Naive B cell (primary cell): ENCODE results near the gene MCTP1. TPM values are rescaled to one million over a fixed set of nuclear protein-coding genes. Genes with fewer than 3 reads are reported as not detected.

Experiments used
- ATAC-seq, 2 donors: fragments of 150-1000 bp; cut with Tn5 transposase; 2 replicates each; pipeline ENCODE4 v1.10.0; 2021; ENCODE audit warnings: low read depth in 2 of 2, mild to moderate bottlenecking in 2 of 2, moderate library complexity in 2 of 2
- DNase-seq: peaks from one replicate; pipeline ENCODE4 v3.0.0; 2022
- H3K27ac Mint-ChIP-seq, 6 donors: one replicate each; pipeline ENCODE4 v1.8.0; 2020 to 2022; ENCODE audit warnings: mild to moderate bottlenecking in 6 of 6, mixed read lengths in 6 of 6, moderate library complexity in 5 of 6, inconsistent platforms in 2 of 6
- H3K27me3 Mint-ChIP-seq, 3 donors: one replicate each; pipeline ENCODE4 v1.8.0; 2021 to 2022; ENCODE audit warnings: mixed read lengths in 3 of 3, mild to moderate bottlenecking in 1 of 3
- H3K36me3 Mint-ChIP-seq, 2 donors: one replicate each; pipeline ENCODE4 v1.8.0; 2020 to 2022; ENCODE audit warnings: mixed read lengths in 2 of 2, inconsistent platforms in 1 of 2, mild to moderate bottlenecking in 1 of 2
- H3K4me1 Mint-ChIP-seq, 3 donors: one replicate each; pipeline ENCODE4 v1.8.0; 2020 to 2022; ENCODE audit warnings: mixed read lengths in 3 of 3, inconsistent platforms in 1 of 3, mild to moderate bottlenecking in 1 of 3, moderate library complexity in 1 of 3
- H3K4me3 Mint-ChIP-seq, 8 donors: one replicate each; pipeline ENCODE4 v1.8.0; 2020 to 2022; ENCODE audit warnings: mild to moderate bottlenecking in 8 of 8, mixed read lengths in 8 of 8, moderate library complexity in 8 of 8, inconsistent platforms in 2 of 8
- H3K9me3 Mint-ChIP-seq, 7 donors: one replicate each; pipeline ENCODE4 v1.8.0; 2020 to 2022; ENCODE audit warnings: mixed read lengths in 7 of 7, mild to moderate bottlenecking in 5 of 7, inconsistent platforms in 2 of 7, moderate library complexity in 1 of 7
- polyA plus RNA-seq, 6 donors: library from polyadenylated mRNA; unstranded; fragments of 300-500 nt; fragmentation: Illumina TruSeq; gene quantifications; one replicate each; pipeline ENCODE4 v1.2.3, GENCODE V29; 2021; ENCODE audit warnings: low read depth in 6 of 6

MCTP1 gene
- polyA plus RNA-seq, 6 donors from 2014 or later: 0.39 to 2.3 (median 0.81) TPM

DNA sequence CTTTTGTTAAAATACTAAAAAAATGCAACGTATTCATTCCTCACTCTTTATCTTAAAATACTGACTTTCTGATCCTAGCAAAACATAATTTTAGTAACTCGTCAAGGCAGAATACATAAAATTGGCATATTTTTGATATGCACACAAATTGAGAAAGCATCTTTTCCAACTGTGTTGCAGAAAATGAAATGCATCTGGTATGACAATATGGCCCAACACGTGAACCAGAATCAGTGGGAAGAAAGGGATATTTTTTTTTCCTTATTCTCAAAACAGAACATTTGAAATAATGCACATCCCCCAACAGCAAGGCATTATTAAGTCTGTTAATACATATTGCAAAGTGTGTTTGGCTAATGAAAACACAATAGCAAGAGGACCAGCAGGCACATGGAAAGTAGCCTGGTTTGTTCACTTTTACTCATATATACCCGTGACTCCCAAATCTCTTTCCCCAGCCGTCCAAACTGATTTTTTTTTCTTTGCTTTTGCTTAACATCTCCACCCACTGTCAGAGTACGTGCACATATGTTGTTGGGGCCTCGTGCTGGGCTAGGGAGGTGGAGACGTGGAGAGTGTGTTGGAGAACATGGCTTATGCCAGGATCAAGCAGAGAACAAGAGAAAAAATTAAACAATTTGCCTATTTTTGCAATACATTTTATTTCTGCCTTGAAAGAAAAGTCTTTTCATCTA is 4.3 kb downstream of the MCTP1 start:
- Mint-ChIP-seq H3K27me3 (peaks cover 46 to 54% (median 46%) of the 10 kb centered on the region in 3 donors), H3K9me3 (peaks cover 0 to 2% (median 0%) of the 10 kb centered on the region in 7 donors), H3K4me3 (no peak overlapping the region), H3K36me3 (no peaks in the 10 kb centered on the region), H3K4me1 (peaks cover 8 to 13% (median 8%) of the 10 kb centered on the region in 3 donors), H3K27ac (no peak overlapping the region)
- DNase-seq (no peak), ATAC-seq (no peak)

DNA sequence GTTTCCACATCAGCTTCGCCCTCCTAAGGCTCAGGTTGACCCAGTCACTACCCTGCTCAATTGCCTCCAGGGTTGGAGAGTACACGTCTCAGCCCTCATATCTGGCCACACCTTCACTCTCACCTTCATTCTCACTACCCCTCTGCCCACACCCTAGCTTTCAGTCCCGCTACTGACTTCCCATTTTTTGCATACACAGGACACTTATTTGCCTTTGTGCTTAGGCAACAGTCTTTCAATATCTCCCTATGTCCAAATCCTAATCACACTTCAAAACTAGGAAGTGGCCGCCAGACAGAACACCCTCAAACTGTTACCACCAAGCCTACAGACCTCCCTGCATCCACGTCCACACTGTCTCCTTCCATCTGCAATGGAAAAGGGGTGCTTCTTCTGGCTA is 10.9 kb downstream of the MCTP1 start:
- no peak for DNase-seq
- Mint-ChIP-seq H3K27me3 (peaks cover 21 to 26% (median 25%) of the 10 kb centered on the region in 3 donors), H3K4me3 (no peak overlapping the region), H3K27ac (peak overlapping the region in 1 of 6 donors; percentile 2), H3K9me3 (peaks cover 0 to 2% (median 0%) of the 10 kb centered on the region in 7 donors), H3K36me3 (no peaks in the 10 kb centered on the region), H3K4me1 (no peaks in the 10 kb centered on the region)
- ATAC-seq: no peak

DNA sequence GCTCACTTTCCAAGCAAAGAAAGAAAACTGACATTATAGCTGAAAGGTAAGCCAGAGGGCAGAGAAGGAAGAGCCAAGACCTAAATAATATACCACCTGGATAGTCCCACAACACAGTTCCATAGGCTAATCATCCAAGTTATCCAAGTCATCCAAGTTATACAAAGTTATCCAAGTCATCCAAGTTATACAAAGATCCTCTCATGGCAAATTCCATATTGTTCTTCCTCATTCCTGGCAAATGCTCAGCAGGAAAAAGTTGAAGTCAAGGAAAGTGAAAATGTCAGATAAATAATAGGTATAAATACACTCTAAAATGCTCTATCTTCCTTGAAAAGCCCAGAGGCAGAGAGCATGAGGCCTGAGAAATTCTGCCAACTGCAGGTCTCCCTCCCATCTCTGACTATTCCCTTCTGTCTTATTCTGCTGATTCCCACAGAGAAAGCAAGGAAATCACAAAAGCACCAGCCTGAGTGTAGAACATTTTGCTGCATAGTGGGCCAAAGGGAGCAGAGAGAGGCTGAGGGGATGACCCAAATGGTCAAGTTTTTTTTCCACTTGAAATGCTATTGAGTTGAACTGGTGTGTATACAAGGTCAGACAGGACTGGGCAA is 12.5 kb downstream of the MCTP1 start:
- H3K4me1 Mint-ChIP-seq: no peaks in the 10 kb centered on the region

DNA sequence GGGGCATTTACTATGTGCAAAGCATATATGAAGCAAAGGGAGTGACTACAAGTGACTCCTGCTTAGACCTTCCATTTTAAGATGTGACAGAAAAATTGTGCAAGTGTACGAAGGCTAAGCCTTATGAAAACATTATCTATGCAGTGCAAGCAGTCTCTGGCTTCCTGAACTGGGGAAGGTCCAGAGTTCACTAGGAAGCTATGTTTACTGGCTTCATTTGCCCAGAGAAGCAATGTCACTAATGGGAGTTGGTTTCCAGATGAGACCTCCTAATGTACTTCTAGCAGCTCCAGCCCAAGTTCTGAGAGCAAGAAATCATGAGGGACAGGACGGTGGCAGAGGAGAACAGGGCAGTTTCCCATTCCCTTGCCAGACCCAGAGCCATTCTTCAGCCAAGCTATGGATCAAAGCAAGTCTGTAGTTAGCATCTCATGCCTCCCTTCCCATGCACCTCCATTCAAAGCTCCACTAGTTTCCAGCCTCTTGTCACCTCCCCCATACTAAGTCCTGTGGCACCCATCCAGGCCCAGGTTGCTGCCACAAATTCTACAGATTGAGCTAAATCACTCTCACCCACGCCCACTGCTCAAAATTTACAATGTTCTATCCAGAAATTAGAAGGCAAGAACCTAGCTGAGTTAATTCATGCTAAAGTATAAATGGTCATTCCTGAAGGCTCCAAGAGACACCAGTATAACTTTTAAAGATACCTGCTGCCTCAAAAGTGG is 21.8 kb downstream of the MCTP1 start:
- no peak for DNase-seq
- no peak overlapping the region for H3K4me3 Mint-ChIP-seq
- no peaks in the 10 kb centered on the region for H3K4me1 Mint-ChIP-seq
- no peak for ATAC-seq
- H3K9me3 Mint-ChIP-seq: no peaks in the 10 kb centered on the region
- H3K36me3 Mint-ChIP-seq: no peaks in the 10 kb centered on the region
- peaks cover 0 to 8% (median 6%) of the 10 kb centered on the region in 3 donors for H3K27me3 Mint-ChIP-seq
- H3K27ac Mint-ChIP-seq: peak overlapping the region in 1 of 6 donors; percentile 28

More for the DNA sequence above, 12.5 kb downstream of the MCTP1 start:
- ATAC-seq (no peak), DNase-seq (no peak)
- Mint-ChIP-seq H3K27me3 (peaks cover 15 to 33% (median 27%) of the 10 kb centered on the region in 3 donors), H3K4me3 (no peak overlapping the region), H3K36me3 (no peaks in the 10 kb centered on the region), H3K9me3 (peaks cover 0 to 4% (median 0%) of the 10 kb centered on the region in 7 donors), H3K27ac (no peak overlapping the region)

DNA sequence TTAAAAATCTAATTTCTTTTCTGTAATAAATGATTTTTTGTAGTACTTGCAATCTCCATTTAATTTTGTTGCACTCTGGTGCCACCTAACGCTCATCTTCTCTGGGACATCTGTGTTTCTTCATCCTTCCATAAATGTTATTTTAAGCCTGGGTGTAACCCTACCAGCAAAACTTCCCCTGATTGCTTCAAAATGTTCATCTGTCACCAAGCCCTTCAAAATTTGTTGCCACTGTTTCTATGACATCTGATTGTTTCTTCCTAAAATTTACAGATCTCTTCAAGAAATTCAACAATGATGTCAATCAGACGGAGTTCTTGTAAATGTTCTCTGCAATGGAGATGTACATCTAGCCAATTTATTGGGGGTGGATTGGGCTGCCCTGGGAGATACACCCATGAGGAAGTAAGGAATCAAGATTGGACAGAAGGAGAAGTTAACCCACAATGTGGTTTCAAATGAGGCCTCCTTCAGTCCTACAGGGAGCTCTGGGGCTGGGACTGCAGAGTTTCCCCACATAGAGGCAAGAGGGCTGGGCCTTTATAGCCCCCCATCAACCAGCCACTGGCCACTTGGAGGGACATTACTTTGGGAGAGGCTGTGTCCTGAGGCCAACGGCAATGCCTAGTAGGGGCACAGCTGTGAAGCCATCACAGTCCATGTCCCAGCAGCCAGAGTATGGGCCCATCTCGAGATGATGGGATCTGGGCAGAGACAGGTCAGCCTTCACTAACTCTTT is 23.3 kb downstream of the MCTP1 start:
- ATAC-seq: no peak
- Mint-ChIP-seq H3K27me3 (no peaks in the 10 kb centered on the region), H3K9me3 (no peaks in the 10 kb centered on the region), H3K36me3 (no peaks in the 10 kb centered on the region), H3K27ac (peak overlapping the region in 1 of 6 donors; percentile 34), H3K4me3 (no peak overlapping the region), H3K4me1 (no peaks in the 10 kb centered on the region)
- no peak for DNase-seq

DNA sequence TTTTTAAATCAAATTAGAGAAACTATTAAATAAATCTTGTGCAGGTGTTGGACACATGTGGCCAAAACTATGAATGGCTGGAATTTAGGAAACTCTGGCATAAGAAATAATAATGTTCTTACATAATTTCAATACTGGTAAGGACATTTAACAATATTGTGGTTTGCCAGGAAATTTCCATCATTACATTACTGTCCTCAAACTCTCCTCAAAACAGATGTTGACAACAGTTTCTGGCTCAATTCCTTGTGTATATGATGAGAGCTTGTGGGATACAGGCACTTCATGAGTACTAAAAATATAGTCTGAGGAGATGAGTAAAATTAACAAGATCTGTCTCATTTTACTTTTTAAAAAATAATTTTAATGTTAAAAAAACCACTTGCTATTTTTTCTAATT is 27.9 kb downstream of the MCTP1 start:
- H3K36me3 Mint-ChIP-seq: no peaks in the 10 kb centered on the region
- ATAC-seq (no peak), DNase-seq (no peak)
- H3K9me3 Mint-ChIP-seq: no peaks in the 10 kb centered on the region
- H3K4me3 Mint-ChIP-seq: no peak overlapping the region
- H3K27ac Mint-ChIP-seq: no peak overlapping the region
- H3K4me1 Mint-ChIP-seq: no peaks in the 10 kb centered on the region
- H3K27me3 Mint-ChIP-seq: no peaks in the 10 kb centered on the region

DNA sequence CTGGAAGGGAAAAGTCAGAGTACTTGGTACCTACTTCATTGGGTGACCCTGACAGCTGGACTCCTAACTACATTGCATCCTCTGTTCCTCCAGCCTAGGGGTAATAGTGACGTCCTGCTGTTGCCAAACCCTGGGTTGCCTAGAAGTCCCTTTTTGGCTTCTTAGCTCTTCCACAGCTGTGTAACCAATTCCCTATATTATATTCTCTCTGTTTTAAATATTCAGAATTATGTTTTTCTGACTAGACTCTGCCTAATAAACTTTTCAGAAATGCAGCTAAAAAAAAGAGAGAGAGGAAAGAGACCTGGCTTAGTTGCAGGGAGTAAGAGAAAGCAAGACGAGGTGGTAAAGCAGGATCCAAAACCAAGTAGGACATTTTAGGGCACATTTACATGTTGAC is 28.4 kb downstream of the MCTP1 start:
- H3K9me3 Mint-ChIP-seq: no peaks in the 10 kb centered on the region
- ATAC-seq: no peak
- no peaks in the 10 kb centered on the region for H3K4me1 Mint-ChIP-seq
- no peak overlapping the region for H3K27ac Mint-ChIP-seq
- no peaks in the 10 kb centered on the region for H3K36me3 Mint-ChIP-seq
- no peaks in the 10 kb centered on the region for H3K27me3 Mint-ChIP-seq
- no peak for DNase-seq
- no peak overlapping the region for H3K4me3 Mint-ChIP-seq

DNA sequence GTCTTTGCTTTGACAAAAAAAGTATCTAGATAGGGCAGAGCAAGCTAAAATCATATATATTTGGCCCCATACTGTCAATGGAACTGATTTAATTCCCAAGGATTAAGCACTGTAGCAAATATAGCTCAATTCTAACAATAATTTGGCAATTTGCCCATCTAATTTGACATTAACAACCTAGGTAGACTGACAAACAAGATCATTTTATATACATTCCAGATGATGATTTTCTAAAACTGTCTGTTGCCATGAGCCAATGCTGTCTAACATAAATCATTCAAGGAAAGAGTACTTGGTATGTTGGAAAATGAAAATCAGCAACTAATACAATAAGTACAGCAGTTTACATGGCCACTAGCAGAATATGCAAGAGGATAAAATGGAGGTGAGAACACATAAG is 32.1 kb downstream of the MCTP1 start:
- Mint-ChIP-seq H3K4me3 (no peak overlapping the region), H3K27ac (no peak overlapping the region), H3K27me3 (peaks cover 0 to 5% (median 4%) of the 10 kb centered on the region in 3 donors), H3K36me3 (no peaks in the 10 kb centered on the region), H3K9me3 (peaks cover 0 to 10% (median 3%) of the 10 kb centered on the region in 7 donors), H3K4me1 (no peaks in the 10 kb centered on the region)
- no peak for ATAC-seq
- DNase-seq: no peak

DNA sequence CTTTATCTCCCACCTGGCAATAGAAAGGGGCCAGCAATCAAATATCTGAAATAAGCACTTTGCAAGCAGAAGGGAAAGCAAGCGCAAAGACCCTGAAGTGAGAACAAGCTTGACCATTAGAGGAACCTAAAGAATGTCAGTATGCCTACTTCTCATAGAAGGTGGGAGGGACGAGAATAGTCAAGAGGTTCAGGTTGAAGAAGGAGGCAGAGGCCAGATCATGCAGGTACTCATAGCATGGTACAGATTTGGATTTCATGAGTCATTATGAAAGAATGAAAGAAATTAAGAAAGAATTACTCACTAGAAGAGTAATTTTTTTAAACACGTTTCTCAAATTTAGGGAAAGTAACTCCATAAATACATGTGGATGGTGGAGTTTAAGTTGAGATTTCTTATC is 33.7 kb downstream of the MCTP1 start:
- Mint-ChIP-seq H3K4me1 (no peaks in the 10 kb centered on the region), H3K27me3 (peaks cover 0 to 5% (median 4%) of the 10 kb centered on the region in 3 donors), H3K27ac (no peak overlapping the region), H3K36me3 (no peaks in the 10 kb centered on the region), H3K9me3 (peaks cover 0 to 12% (median 3%) of the 10 kb centered on the region in 7 donors), H3K4me3 (peak overlapping the region in 1 of 8 donors; percentile 32)
- DNase-seq (no peak), ATAC-seq (no peak)

DNA sequence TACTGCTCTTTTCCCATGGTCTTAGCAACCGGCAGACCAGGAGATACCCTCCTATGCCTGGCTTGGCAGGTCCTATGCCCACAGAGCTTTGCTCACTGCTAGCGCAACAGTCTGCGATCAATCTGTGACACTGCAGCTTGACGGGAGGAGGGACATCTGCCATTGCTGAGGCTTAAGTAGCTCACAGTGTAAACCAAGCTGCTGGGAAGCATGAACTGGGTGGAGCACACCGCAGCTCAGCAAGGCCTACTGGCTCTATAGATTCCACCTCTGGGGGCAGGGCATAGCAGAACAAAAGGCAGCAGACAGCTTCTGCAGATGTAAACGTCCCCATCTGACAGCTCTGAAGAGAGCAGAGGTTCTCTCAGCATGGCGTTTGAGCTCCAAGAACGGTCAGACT is 40.4 kb downstream of the MCTP1 start:
- peaks cover 2 to 8% (median 3%) of the 10 kb centered on the region in 7 donors for H3K9me3 Mint-ChIP-seq

DNA sequence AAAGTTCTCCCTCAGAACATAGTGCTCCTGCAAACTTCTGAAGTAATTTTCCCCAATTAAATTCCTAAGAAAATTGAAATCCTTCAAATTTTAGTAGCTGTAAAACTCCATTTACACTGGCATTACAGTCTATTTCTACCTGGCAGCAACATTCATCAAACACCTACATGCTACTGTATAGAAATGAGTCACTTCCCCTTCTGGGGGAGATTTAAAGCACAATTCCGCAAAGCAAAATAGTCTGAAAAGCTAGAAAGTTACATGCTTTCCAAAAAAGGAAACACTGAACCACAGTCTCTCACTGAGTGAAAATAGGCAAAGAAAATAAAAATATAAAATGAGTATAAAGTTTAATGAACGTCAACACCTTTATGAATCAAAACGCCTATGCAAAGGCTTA is 43.3 kb downstream of the MCTP1 start:
- H3K27me3 Mint-ChIP-seq: peaks cover 0 to 18% (median 17%) of the 10 kb centered on the region in 3 donors
- no peak for DNase-seq
- no peaks in the 10 kb centered on the region for H3K36me3 Mint-ChIP-seq
- ATAC-seq: peak in 1 of 2 donors; percentile 45
- no peak overlapping the region for H3K27ac Mint-ChIP-seq
- peaks cover 0 to 5% (median 2%) of the 10 kb centered on the region in 3 donors for H3K4me1 Mint-ChIP-seq
- no peak overlapping the region for H3K4me3 Mint-ChIP-seq
- peaks cover 0 to 8% (median 0%) of the 10 kb centered on the region in 7 donors for H3K9me3 Mint-ChIP-seq

More for the DNA sequence above, 40.4 kb downstream of the MCTP1 start:
- H3K27ac Mint-ChIP-seq: no peak overlapping the region
- no peaks in the 10 kb centered on the region for H3K36me3 Mint-ChIP-seq
- no peak overlapping the region for H3K4me3 Mint-ChIP-seq
- peaks cover 0 to 11% (median 11%) of the 10 kb centered on the region in 3 donors for H3K27me3 Mint-ChIP-seq
- H3K4me1 Mint-ChIP-seq: peaks cover 0 to 5% (median 2%) of the 10 kb centered on the region in 3 donors
- no peak for DNase-seq
- ATAC-seq: no peak

DNA sequence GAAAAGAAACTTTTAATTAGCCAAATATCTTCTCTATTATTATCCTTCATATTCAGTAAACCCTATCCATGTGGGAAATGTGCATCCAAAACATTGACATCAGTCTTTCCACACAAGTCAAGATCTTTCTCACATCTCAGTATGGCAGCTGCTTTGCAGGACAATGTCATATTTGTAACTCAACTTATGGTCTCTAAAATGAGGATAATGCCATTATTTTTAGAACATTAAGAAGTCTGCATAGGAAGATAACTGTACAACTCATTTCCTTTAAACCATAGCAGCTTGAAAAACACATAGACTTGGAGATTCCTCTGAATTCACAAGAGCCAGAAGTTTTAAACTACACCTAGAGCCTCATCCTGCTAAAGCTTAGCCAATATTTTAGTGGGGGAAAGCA is 43.7 kb downstream of the MCTP1 start:
- no peak for ATAC-seq

More for the DNA sequence above, 43.7 kb downstream of the MCTP1 start:
- H3K27me3 Mint-ChIP-seq: peaks cover 0 to 18% (median 17%) of the 10 kb centered on the region in 3 donors
- H3K4me3 Mint-ChIP-seq: no peak overlapping the region
- DNase-seq: no peak
- H3K9me3 Mint-ChIP-seq: peaks cover 0 to 8% (median 0%) of the 10 kb centered on the region in 7 donors
- H3K27ac Mint-ChIP-seq: no peak overlapping the region
- H3K4me1 Mint-ChIP-seq: peaks cover 0 to 5% (median 2%) of the 10 kb centered on the region in 3 donors
- no peaks in the 10 kb centered on the region for H3K36me3 Mint-ChIP-seq
